Muscle layer of duodenum (tissue), 2 donors: ENCODE data around the gene LRP2BP.
"Not testable (repeated sequence)": the region's sequence is repeated elsewhere in the genome, so short reads cannot be mapped to it uniquely, and the experiment has no call there.

ENCODE experiments used
- H3K27ac ChIP-seq: one replicate; pipeline ENCODE4 v1.7.0; 2013; ENCODE audit warnings: mild to moderate bottlenecking, low read length
- H3K27me3 ChIP-seq: one replicate; pipeline ENCODE4 v1.7.0; 2013; ENCODE audit warnings: low read depth, mild to moderate bottlenecking, control low read depth, low read length
- H3K36me3 ChIP-seq, 2 donors: one replicate each; pipeline ENCODE4 v1.7.0; 2013; ENCODE audit warnings: low read length in 2 of 2, control low read depth in 1 of 2, mild to moderate bottlenecking in 1 of 2; ENCODE audit not compliant: insufficient read depth in 2 of 2, control insufficient read depth in 1 of 2
- H3K4me1 ChIP-seq, 2 donors: one replicate each; pipeline ENCODE4 v1.7.0; 2013; ENCODE audit warnings: low read length in 2 of 2, mild to moderate bottlenecking in 2 of 2, control low read depth in 1 of 2, moderate library complexity in 1 of 2; ENCODE audit not compliant: insufficient read depth in 2 of 2, control insufficient read depth in 1 of 2
- H3K4me3 ChIP-seq, 2 donors: one replicate each; pipeline ENCODE4 v1.7.0; 2013; ENCODE audit warnings: low read length in 2 of 2, low read depth in 1 of 2, mild to moderate bottlenecking in 1 of 2
- H3K9me3 ChIP-seq, 2 donors: one replicate each; pipeline ENCODE4 v1.7.0; 2013; ENCODE audit warnings: low read length in 2 of 2, control low read depth in 1 of 2, mild to moderate bottlenecking in 1 of 2; ENCODE audit not compliant: control insufficient read depth in 1 of 2
- donor health status: healthy.

The LRP2BP gene

GRCh38 chr4:185323606-185324005 is 72.1 kb downstream of the LRP2BP start:
- Histone ChIP-seq H3K4me3 (no peak overlapping the region), H3K27ac (no peak overlapping the region), H3K36me3 (peaks cover 0 to 5% of the 10 kb centered on the region in 2 donors), H3K9me3 (no peaks in the 10 kb centered on the region), H3K4me1 (no peaks in the 10 kb centered on the region), H3K27me3 (no peaks in the 10 kb centered on the region)

- H3K36me3 ChIP-seq: peaks cover 0 to 5% of the 10 kb centered on the region in 2 donors
- H3K4me3 ChIP-seq: no peak overlapping the region
- H3K27me3 ChIP-seq: no peaks in the 10 kb centered on the region
- H3K4me1 ChIP-seq: no peaks in the 10 kb centered on the region
- H3K27ac ChIP-seq: no peak overlapping the region
- H3K9me3 ChIP-seq: no peaks in the 10 kb centered on the region
Measured at GRCh38 chr4:185322803-185323202, 72.9 kb downstream of the LRP2BP start.

GRCh38 chr4:185318679-185319078 is 77.0 kb downstream of the LRP2BP start:
- Histone ChIP-seq H3K36me3 (no peaks in the 10 kb centered on the region), H3K4me1 (no peaks in the 10 kb centered on the region), H3K4me3 (no peak overlapping the region), H3K9me3 (no peaks in the 10 kb centered on the region), H3K27me3 (no peaks in the 10 kb centered on the region), H3K27ac (no peak overlapping the region)

DNA sequence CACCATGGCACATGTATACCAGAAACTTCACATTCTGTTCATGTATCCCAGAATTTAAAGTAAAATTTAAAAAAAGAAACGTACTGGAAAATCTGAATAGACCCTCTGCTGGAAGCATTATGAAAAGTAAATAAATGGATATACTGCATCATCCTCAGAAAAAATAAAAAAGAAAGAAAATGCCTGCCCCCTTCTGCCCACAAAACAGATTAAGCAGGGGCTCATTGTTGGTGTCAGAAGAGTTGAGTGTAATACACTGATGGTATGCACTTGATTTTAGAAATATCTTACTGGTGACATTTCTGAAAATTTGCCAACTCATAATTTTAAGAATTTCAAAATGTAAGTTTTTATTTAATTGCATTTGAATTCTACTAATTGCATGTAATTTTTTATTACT is 77.8 kb downstream of the LRP2BP start:
- no peaks in the 10 kb centered on the region for H3K4me1 ChIP-seq
- H3K36me3 ChIP-seq: no peaks in the 10 kb centered on the region
- no peaks in the 10 kb centered on the region for H3K9me3 ChIP-seq
- H3K4me3 ChIP-seq: no peak overlapping the region
- H3K27ac ChIP-seq: no peak overlapping the region
- no peaks in the 10 kb centered on the region for H3K27me3 ChIP-seq

- not testable (repeated sequence) for H3K4me3 ChIP-seq, H3K9me3 ChIP-seq, H3K4me1 ChIP-seq, H3K27me3 ChIP-seq, H3K36me3 ChIP-seq, H3K27ac ChIP-seq
Measured at GRCh38 chr4:185317462-185317861, 78.3 kb downstream of the LRP2BP start.
